HG02623 (cell line): Measurements from ENCODE around the gene GPC3.
"Not testable (repeated sequence)": the region's sequence is repeated elsewhere in the genome, so short reads cannot be mapped to it uniquely, and the experiment has no call there.

ENCODE experiments used
- ATAC-seq: cut with Tn5 transposase; IDR thresholded peaks from one replicate; pipeline ENCODE4 v1.9.1; 2021; ENCODE audit warnings: moderate library complexity; ENCODE audit not compliant: unreplicated experiment

Gene GPC3

GRCh38 chrX:133535066-133535465 lies 450.3 kb downstream of the GPC3 start:
- ATAC-seq, result no peak

- no peak for ATAC-seq
Observed at GRCh38 chrX:133534172-133534571, 451.2 kb downstream of the GPC3 start.

- no peak for ATAC-seq
Observed at GRCh38 chrX:133533249-133533648, 452.1 kb downstream of the GPC3 start.

GRCh38 chrX:133530960-133531359 lies 454.4 kb downstream of the GPC3 start:
- ATAC-seq, result no peak

GRCh38 chrX:133529578-133529977 lies 455.8 kb downstream of the GPC3 start:
- ATAC-seq, result no peak

- ATAC-seq, result no peak
Observed at GRCh38 chrX:133527825-133528224, 457.6 kb downstream of the GPC3 start.

GRCh38 chrX:133527415-133527814 lies 458.0 kb downstream of the GPC3 start:
- ATAC-seq, result no peak

GRCh38 chrX:133526773-133527172 lies 458.6 kb downstream of the GPC3 start:
- ATAC-seq, result not testable (repeated sequence)

- ATAC-seq, result no peak
Observed at GRCh38 chrX:133523526-133523925, 461.9 kb downstream of the GPC3 start.

- no peak for ATAC-seq
Observed at GRCh38 chrX:133523081-133523487, 462.3 kb downstream of the GPC3 start.

GRCh38 chrX:133516686-133517085 lies 468.7 kb downstream of the GPC3 start:
- no peak for ATAC-seq

GRCh38 chrX:133514486-133514885 lies 470.9 kb downstream of the GPC3 start:
- no peak for ATAC-seq

- ATAC-seq, result no peak
Observed at GRCh38 chrX:133513123-133513522, 472.3 kb downstream of the GPC3 start.

- no peak for ATAC-seq
Observed at GRCh38 chrX:133511041-133511440, 474.4 kb downstream of the GPC3 start.

- no peak for ATAC-seq
Observed at GRCh38 chrX:133497356-133497755, 488.0 kb downstream of the GPC3 start.

- no peak for ATAC-seq
Observed at GRCh38 chrX:133495464-133496391, 489.7 kb downstream of the GPC3 start.

- ATAC-seq, result no peak
Observed at GRCh38 chrX:133493366-133493765, 492.0 kb downstream of the GPC3 start.

GRCh38 chrX:133490955-133491354 lies 494.4 kb downstream of the GPC3 start:
- ATAC-seq, result no peak
